SK-N-SH treated with all-trans-retinoic acid at 6 μM for 48 hours (cell line): ENCODE data around the gene KIFC1.

ENCODE experiments used
- CREB5 ChIP-seq: fragments of 250-450 bp; sonication (Bioruptor Pico); IDR thresholded peaks from 2 replicates; pipeline ENCODE4 v1.5.1; 2020; ENCODE audit warnings: low read depth, mild to moderate bottlenecking, moderate library complexity
- SNAI2 ChIP-seq: fragments of 250-450 bp; sonication (Bioruptor Pico); IDR thresholded peaks from 2 replicates; pipeline ENCODE4 v1.5.0; 2020; ENCODE audit warnings: mild to moderate bottlenecking, moderate library complexity
- ZC3H10 ChIP-seq: fragments of 250-450 bp; sonication (Bioruptor Pico); IDR thresholded peaks from 2 replicates; pipeline ENCODE4 v1.5.1; 2021; ENCODE audit warnings: mild to moderate bottlenecking, moderate library complexity
- ZFP3 ChIP-seq: fragments of 250-450 bp; sonication (Bioruptor Pico); IDR thresholded peaks from 2 replicates; pipeline ENCODE4 v1.5.0; 2020; ENCODE audit warnings: mild to moderate bottlenecking, moderate library complexity
- ZNF565 ChIP-seq: fragments of 450-650 bp; formaldehyde crosslinking; conservative IDR thresholded peaks from 2 replicates; pipeline ENCODE4 v1.5.0; 2020; ENCODE audit warnings: low read depth, mild to moderate bottlenecking, moderate library complexity
- ZNF8 ChIP-seq: fragments of 450-650 bp; formaldehyde crosslinking; IDR thresholded peaks from 2 replicates; pipeline ENCODE4 v1.5.0; 2020; ENCODE audit warnings: mild to moderate bottlenecking, moderate library complexity

GRCh38 chr6:33359331-33359730 lies 32.3 kb upstream of the KIFC1 start:
- TF ChIP-seq SNAI2 (CRISPR knock-in tag) (no peak), CREB5 (no peak), ZNF8 (CRISPR knock-in tag) (no peak), ZNF565 (CRISPR knock-in tag) (no peak), ZC3H10 (CRISPR knock-in tag) (no peak), ZFP3 (CRISPR knock-in tag) (no peak)
